Measurements from ENCODE around the gene GRK5. TPM values are rescaled to one million over a fixed set of nuclear protein-coding genes. Genes with fewer than 3 reads are reported as not detected.

The GRK5 gene
- total RNA-seq, 1 experiment from 2014 or later = 29.0 TPM

GRCh38 chr10:119350502-119351097 is 143.2 kb downstream of the GRK5 start:
- ATAC-seq (no peak), DNase-seq (ENCODE audit: low read depth, low spot score) (no peak)
- H3K27ac ChIP-seq (ENCODE audit: low read length) = no peak overlapping the region
- in situ Hi-C loops (cut with HindIII; ENCODE audit: low pct_unique_long_range_greater_than_20kb, low sequenced_read_pairs) = no loop called here
- CTCF ChIA-PET = interaction anchor here (0.5 kb wide), 1 partner anchor 15 kb away, joined by 11 read pairs; no protein-coding TSS in a partner anchor
- no peaks in the 10 kb centered on the region for H3K4me1 ChIP-seq (ENCODE audit: control insufficient read depth, insufficient read depth, low read length)
- BruUV-seq (replicated peaks) = no TSS peak
- intact Hi-C loops (cut with micrococcal nuclease; ENCODE audit: unreplicated experiment) = no loop called here
- H3K9me3 ChIP-seq (ENCODE audit: control insufficient read depth, insufficient read depth, low read depth, low read length) = peaks cover 1% of the 10 kb centered on the region; the same call in 1 of the 2 replicates
- H3K27me3 ChIP-seq (ENCODE audit: control insufficient read depth, insufficient read depth, low read length) = no peaks in the 10 kb centered on the region
- H3K4me3 ChIP-seq (ENCODE audit: low read depth in 2 of 2, low read length in 2 of 2) = no peak overlapping the region
- POLR2A ChIA-PET = no interaction called here
- no peak for TF ChIP-seq SIN3A (IDR thresholded peaks at IDR 0.05; ENCODE audit: borderline replicate concordance, insufficient read depth, low read depth, low read length)
- no peak for TF ChIP-seq TCF7L2 (IDR thresholded peaks at IDR 0.05; ENCODE audit: low read depth, low read length)
- no peak for TF ChIP-seq REST (IDR thresholded peaks at IDR 0.05; ENCODE audit: insufficient read depth in 1 of 2, low read depth in 2 of 2, low read length in 1 of 2)
- TF ChIP-seq POLR2AphosphoS5 (IDR thresholded peaks at IDR 0.05; ENCODE audit: low read depth, low read length) = no peak
- TF ChIP-seq, protein P1, sequence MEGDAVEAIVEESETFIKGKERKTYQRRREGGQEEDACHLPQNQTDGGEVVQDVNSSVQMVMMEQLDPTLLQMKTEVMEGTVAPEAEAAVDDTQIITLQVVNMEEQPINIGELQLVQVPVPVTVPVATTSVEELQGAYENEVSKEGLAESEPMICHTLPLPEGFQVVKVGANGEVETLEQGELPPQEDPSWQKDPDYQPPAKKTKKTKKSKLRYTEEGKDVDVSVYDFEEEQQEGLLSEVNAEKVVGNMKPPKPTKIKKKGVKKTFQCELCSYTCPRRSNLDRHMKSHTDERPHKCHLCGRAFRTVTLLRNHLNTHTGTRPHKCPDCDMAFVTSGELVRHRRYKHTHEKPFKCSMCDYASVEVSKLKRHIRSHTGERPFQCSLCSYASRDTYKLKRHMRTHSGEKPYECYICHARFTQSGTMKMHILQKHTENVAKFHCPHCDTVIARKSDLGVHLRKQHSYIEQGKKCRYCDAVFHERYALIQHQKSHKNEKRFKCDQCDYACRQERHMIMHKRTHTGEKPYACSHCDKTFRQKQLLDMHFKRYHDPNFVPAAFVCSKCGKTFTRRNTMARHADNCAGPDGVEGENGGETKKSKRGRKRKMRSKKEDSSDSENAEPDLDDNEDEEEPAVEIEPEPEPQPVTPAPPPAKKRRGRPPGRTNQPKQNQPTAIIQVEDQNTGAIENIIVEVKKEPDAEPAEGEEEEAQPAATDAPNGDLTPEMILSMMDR (IDR thresholded peaks at IDR 0.05) = no peak
- no peaks in the 10 kb centered on the region for H3K36me3 ChIP-seq (ENCODE audit: control insufficient read depth, insufficient read depth, low read length)

DNA sequence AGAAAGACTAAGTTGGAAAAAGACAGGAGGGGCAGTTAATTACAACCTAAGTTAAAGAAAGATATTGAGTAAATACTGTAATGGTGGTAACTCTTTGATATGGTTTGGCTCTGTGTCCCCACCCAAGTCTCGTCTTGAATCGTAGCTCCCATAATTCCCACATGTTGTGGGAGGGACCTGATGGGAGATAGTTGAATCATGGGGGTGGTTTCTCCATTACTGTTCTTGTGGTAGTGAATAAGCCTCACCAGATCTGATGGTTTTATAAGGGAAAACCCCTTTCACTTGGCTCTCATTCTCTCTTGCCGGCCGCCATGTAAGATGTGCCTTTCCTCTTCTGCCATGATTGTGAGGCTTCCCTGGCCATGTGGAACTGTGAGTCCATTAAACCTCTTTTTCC is 143.8 kb downstream of the GRK5 start:
- no peak for TF ChIP-seq POLR2AphosphoS5 (IDR thresholded peaks at IDR 0.05; ENCODE audit: low read depth, low read length)
- TF ChIP-seq, protein P1 (IDR thresholded peaks at IDR 0.05) = no peak
- TF ChIP-seq SIN3A (IDR thresholded peaks at IDR 0.05; ENCODE audit: borderline replicate concordance, insufficient read depth, low read depth, low read length) = no peak
- no peak for TF ChIP-seq TCF7L2 (IDR thresholded peaks at IDR 0.05; ENCODE audit: low read depth, low read length)
- H3K36me3 ChIP-seq (ENCODE audit: control insufficient read depth, insufficient read depth, low read length) = no peaks in the 10 kb centered on the region
- ChIA-PET CTCF (interaction anchor here (1.4 kb wide), 1 partner anchor 152 kb away, joined by 4 read pairs; no protein-coding TSS in a partner anchor), POLR2A (no interaction called here)
- no peaks in the 10 kb centered on the region for H3K27me3 ChIP-seq (ENCODE audit: control insufficient read depth, insufficient read depth, low read length)
- H3K27ac ChIP-seq (ENCODE audit: low read length) = no peak overlapping the region
- no peak for ATAC-seq
- in situ Hi-C loops (cut with HindIII; ENCODE audit: low pct_unique_long_range_greater_than_20kb, low sequenced_read_pairs) = no loop called here
- no peaks in the 10 kb centered on the region for H3K4me1 ChIP-seq (ENCODE audit: control insufficient read depth, insufficient read depth, low read length)
- no peak for DNase-seq (ENCODE audit: low read depth, low spot score)
- no TSS peak for BruUV-seq (replicated peaks)
- no peak overlapping the region for H3K4me3 ChIP-seq (ENCODE audit: low read depth in 2 of 2, low read length in 2 of 2)
- peaks cover 7% of the 10 kb centered on the region; the same call in 1 of the 2 replicates for H3K9me3 ChIP-seq (ENCODE audit: control insufficient read depth, insufficient read depth, low read depth, low read length)
- intact Hi-C loops (cut with micrococcal nuclease; ENCODE audit: unreplicated experiment) = no loop called here

Data from Panc1 (cell line).